ENCODE measurements around the gene UQCRC1.

UQCRC1 gene

GRCh38 chr3:48599077-48599501 is 10.4 kb downstream of the UQCRC1 start:
- no peak overlapping the region for H3K4me3 ChIP-seq (ENCODE audit: low read depth, low read length)
- TF ChIP-seq, protein P1, sequence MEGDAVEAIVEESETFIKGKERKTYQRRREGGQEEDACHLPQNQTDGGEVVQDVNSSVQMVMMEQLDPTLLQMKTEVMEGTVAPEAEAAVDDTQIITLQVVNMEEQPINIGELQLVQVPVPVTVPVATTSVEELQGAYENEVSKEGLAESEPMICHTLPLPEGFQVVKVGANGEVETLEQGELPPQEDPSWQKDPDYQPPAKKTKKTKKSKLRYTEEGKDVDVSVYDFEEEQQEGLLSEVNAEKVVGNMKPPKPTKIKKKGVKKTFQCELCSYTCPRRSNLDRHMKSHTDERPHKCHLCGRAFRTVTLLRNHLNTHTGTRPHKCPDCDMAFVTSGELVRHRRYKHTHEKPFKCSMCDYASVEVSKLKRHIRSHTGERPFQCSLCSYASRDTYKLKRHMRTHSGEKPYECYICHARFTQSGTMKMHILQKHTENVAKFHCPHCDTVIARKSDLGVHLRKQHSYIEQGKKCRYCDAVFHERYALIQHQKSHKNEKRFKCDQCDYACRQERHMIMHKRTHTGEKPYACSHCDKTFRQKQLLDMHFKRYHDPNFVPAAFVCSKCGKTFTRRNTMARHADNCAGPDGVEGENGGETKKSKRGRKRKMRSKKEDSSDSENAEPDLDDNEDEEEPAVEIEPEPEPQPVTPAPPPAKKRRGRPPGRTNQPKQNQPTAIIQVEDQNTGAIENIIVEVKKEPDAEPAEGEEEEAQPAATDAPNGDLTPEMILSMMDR (IDR thresholded peaks at IDR 0.05; ENCODE audit: borderline replicate concordance, insufficient read depth, low read depth, low read length), result no peak

DNA sequence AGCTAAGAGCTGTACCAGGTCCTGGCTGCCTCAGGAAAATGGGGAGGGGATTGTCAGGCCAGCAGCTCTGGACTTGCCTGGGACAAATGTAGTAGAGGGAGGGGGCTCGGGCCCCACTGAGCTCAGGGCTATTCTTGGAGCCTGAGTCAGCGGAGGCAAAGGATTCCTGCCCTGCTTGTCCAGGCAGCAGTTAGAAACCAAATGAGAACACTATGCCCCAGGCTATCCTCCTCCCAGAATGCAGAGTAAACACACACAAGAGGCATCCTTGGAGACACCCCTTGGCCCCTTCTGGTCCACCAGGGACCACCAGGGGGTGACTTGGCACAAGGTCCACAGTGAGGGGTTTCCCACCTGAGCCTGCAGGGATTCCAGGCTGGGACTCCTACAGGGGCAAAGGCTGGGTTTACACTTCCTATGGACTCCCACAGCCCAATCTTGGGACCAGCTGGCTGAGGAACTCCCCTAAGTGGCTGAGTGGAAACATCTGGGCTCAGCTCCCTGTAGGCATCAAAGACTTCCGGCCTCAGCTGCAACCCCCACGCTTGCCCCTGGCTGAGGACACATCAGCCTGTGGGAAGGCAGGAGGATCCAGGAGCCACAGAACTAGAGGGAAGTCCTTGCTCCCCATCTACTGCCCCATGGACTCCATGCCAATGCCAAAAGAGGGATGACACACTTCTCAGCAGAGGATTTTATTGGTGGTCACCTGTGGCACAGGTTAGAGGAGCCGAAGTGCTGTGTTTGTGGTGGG is 10.9 kb downstream of the UQCRC1 start:
- TF ChIP-seq, protein P1 (IDR thresholded peaks at IDR 0.05; ENCODE audit: borderline replicate concordance, insufficient read depth, low read depth, low read length), result no peak
- H3K4me3 ChIP-seq (ENCODE audit: low read depth, low read length), result no peak overlapping the region

- H3K4me3 ChIP-seq (ENCODE audit: low read depth, low read length), result no peak overlapping the region
Measured at GRCh38 chr3:48597408-48597800, 12.0 kb downstream of the UQCRC1 start.

GRCh38 chr3:48596676-48597407 is 12.6 kb downstream of the UQCRC1 start:
- TF ChIP-seq, protein P1 (IDR thresholded peaks at IDR 0.05; ENCODE audit: borderline replicate concordance, insufficient read depth, low read depth, low read length), result no peak
- H3K4me3 ChIP-seq (ENCODE audit: low read depth, low read length), result no peak overlapping the region

More at GRCh38 chr3:48597408-48597800, 12.0 kb downstream of the UQCRC1 start:
- TF ChIP-seq, protein P1 (IDR thresholded peaks at IDR 0.05; ENCODE audit: borderline replicate concordance, insufficient read depth, low read depth, low read length), result no peak

GRCh38 chr3:48596157-48596556 is 13.3 kb downstream of the UQCRC1 start:
- H3K4me3 ChIP-seq (ENCODE audit: low read depth, low read length), result no peak overlapping the region
- TF ChIP-seq, protein P1 (IDR thresholded peaks at IDR 0.05; ENCODE audit: borderline replicate concordance, insufficient read depth, low read depth, low read length), result no peak

GRCh38 chr3:48595526-48596121 is 13.8 kb downstream of the UQCRC1 start:
- no peak overlapping the region for H3K4me3 ChIP-seq (ENCODE audit: low read depth, low read length)
- TF ChIP-seq, protein P1 (IDR thresholded peaks at IDR 0.05; ENCODE audit: borderline replicate concordance, insufficient read depth, low read depth, low read length), result no peak

Measured in GM12875 (cell line).